HepG2 (cell line): ENCODE results near the gene CBFA2T2. TPM values are rescaled to one million over a fixed set of nuclear protein-coding genes. Genes with fewer than 3 reads are reported as not detected.

ENCODE experiments used
- ATAC-seq: fragments of 200-7000 bp; cut with Tn5 transposase; 3 replicates; pipeline ENCODE4 v1.9.1; 2020; ENCODE audit warnings: mild to moderate bottlenecking, moderate library complexity
- BruUV-seq: library from RNA; stranded (reverse); fragments of 400-500 nt; replicated peaks from 2 replicates; lab custom pipeline; 2021; lab: Mats Ljungman, UMichigan
- CTCF ChIA-PET: fragments of 300-600 bp; formaldehyde crosslinking; extraction: SDS; loops from one replicate; lab custom pipeline; 2021; ENCODE audit warnings: low total read pairs, inconsistent platforms, low intra/inter-chr PET ratio; lab: Yijun Ruan, JAX
- POLR2A ChIA-PET: fragments of 350-600 bp; sonication (Branson Sonifier 250); formaldehyde crosslinking; loops from one replicate; lab custom pipeline; 2020; ENCODE audit warnings: antibody characterized with exemption, inconsistent platforms; lab: Yijun Ruan, JAX
- DNase-seq: peaks from one replicate; pipeline ENCODE4 v3.0.0-alpha.2; 2015; ENCODE audit warnings: low spot score
- FAIRE-seq: peaks from 3 replicates; lab custom pipeline; 2011; peaks lifted over from hg19 to GRCh38; lab: Jason Lieb, UNC
- H2AFZ ChIP-seq: one replicate; pipeline ENCODE4 v1.6.1; 2011; ENCODE audit warnings: low read length, inconsistent platforms
- H3K27ac ChIP-seq: fragments of 300-600 bp; 3 replicates; pipeline ENCODE4 v1.8.0; 2011; ENCODE audit warnings: mixed run types, mild to moderate bottlenecking, mixed read lengths, low read length, inconsistent platforms; ENCODE audit not compliant: insufficient read depth; ENCODE audit errors: extremely low read length
- H3K27me3 ChIP-seq, 2 experiments: fragments of 200-600 bp in 1 of 2; 2 replicates in 1 of 2; 3 replicates in 1 of 2; pipeline versions ENCODE4 v1.6.0 to v1.8.0; 2011; ENCODE audit warnings: low read length in 2 of 2, mild to moderate bottlenecking in 2 of 2, moderate library complexity in 2 of 2, inconsistent platforms in 1 of 2; ENCODE audit not compliant: insufficient read depth in 2 of 2, control insufficient read depth in 1 of 2
- H3K36me3 ChIP-seq, 2 experiments: fragments of 200-600 bp in 1 of 2; replicated peaks in 1 of 2; 2 replicates in 1 of 2; 3 replicates in 1 of 2; pipeline versions ENCODE4 v1.5.1 to v1.8.0; 2011; ENCODE audit warnings: low read length in 2 of 2, inconsistent platforms in 1 of 2; ENCODE audit not compliant: insufficient read depth in 2 of 2, control insufficient read depth in 1 of 2
- H3K4me1 ChIP-seq: 2 replicates; pipeline ENCODE4 v1.5.1; 2012; ENCODE audit warnings: low read length, inconsistent platforms; ENCODE audit not compliant: insufficient read depth
- H3K4me2 ChIP-seq: 2 replicates; pipeline ENCODE4 v1.6.0; 2011; ENCODE audit warnings: low read depth, low read length, inconsistent platforms
- H3K4me3 ChIP-seq, 3 experiments: fragments of 200-600 bp in 1 of 3; sonication (generic), shearing (Covaris generic) in 1 of 3; replicated peaks in 1 of 3; 2 replicates each; pipeline ENCODE4 v1.5.1; 2011 to 2016; ENCODE audit warnings: low read length in 3 of 3, inconsistent platforms in 2 of 3, low read depth in 2 of 3, mild to moderate bottlenecking in 2 of 3, control low read depth in 1 of 3, mixed read lengths in 1 of 3; ENCODE audit not compliant: insufficient read depth in 1 of 3
- H3K79me2 ChIP-seq: one replicate; pipeline ENCODE4 v1.6.1; 2011; ENCODE audit warnings: low read length, inconsistent platforms; ENCODE audit not compliant: insufficient read depth
- H3K9ac ChIP-seq: 2 replicates; pipeline ENCODE4 v1.6.0; 2011; ENCODE audit warnings: mild to moderate bottlenecking, low read depth, low read length, inconsistent platforms; ENCODE audit not compliant: insufficient read depth
- H3K9me3 ChIP-seq: 2 replicates; pipeline ENCODE4 v1.5.1; 2012; ENCODE audit warnings: mild to moderate bottlenecking, low read length
- H4K20me1 ChIP-seq: 2 replicates; pipeline ENCODE4 v1.6.0; 2011; ENCODE audit warnings: inconsistent platforms, mild to moderate bottlenecking, low read length, moderate library complexity; ENCODE audit not compliant: insufficient read depth
- ARID4A ChIP-seq: sonication (generic); formaldehyde crosslinking; IDR thresholded peaks from 2 replicates; pipeline ENCODE4 v1.5.0; 2020; ENCODE audit warnings: mild to moderate bottlenecking, missing genetic modification reagents, borderline replicate concordance
- CCAR2 ChIP-seq: fragments of 200-400 bp; formaldehyde crosslinking; optimal IDR thresholded peaks from 2 replicates; pipeline ENCODE3; 2018; ENCODE audit warnings: low read depth, mild to moderate bottlenecking, low read length, moderate library complexity
- CEBPG ChIP-seq: IDR thresholded peaks from 2 replicates; pipeline ENCODE4 v1.6.1; 2016
- CTCF ChIP-seq: sonication (generic); formaldehyde crosslinking; IDR thresholded peaks from 2 replicates; pipeline ENCODE4 v1.5.0; 2020; ENCODE audit warnings: mild to moderate bottlenecking, missing genetic modification reagents, moderate library complexity
- KDM5A ChIP-seq: fragments of 200-600 bp; sonication (generic); IDR thresholded peaks from 2 replicates; pipeline ENCODE4 v1.7.0; 2018; ENCODE audit warnings: antibody characterized with exemption, mild to moderate bottlenecking, low read length, borderline replicate concordance
- LCORL ChIP-seq, 2 experiments: fragments of 450-650 bp in 1 of 2; sonication (generic) in 1 of 2; formaldehyde crosslinking in 1 of 2; IDR thresholded peaks; 2 replicates each; pipeline versions ENCODE4 v1.5.0 to v1.6.1; 2017 to 2020; ENCODE audit warnings: antibody characterized with exemption in 1 of 2, missing genetic modification reagents in 1 of 2
- MAF1 ChIP-seq: sonication (generic); formaldehyde crosslinking; IDR thresholded peaks from 2 replicates; pipeline ENCODE4 v1.5.0; 2020; ENCODE audit warnings: missing genetic modification reagents, borderline replicate concordance
- MEF2D ChIP-seq: sonication (generic); formaldehyde crosslinking; IDR thresholded peaks from 2 replicates; pipeline ENCODE4 v1.5.1; 2020; ENCODE audit warnings: mild to moderate bottlenecking, missing genetic modification reagents
- MYPOP ChIP-seq: sonication (generic); formaldehyde crosslinking; IDR thresholded peaks from 2 replicates; pipeline ENCODE4 v1.8.1; 2023; ENCODE audit warnings: mild to moderate bottlenecking, moderate library complexity, missing genetic modification reagents
- PHF5A ChIP-seq: IDR thresholded peaks from one replicate; pipeline ENCODE4 v1.6.1; 2018; ENCODE audit warnings: low read depth, missing genetic modification reagents; ENCODE audit not compliant: unreplicated experiment
- SMARCC2 ChIP-seq: fragments of 450-650 bp; IDR thresholded peaks from 2 replicates; pipeline ENCODE4 v1.6.1; 2017; ENCODE audit warnings: antibody characterized with exemption, mild to moderate bottlenecking
- TEAD2 ChIP-seq: sonication (generic); formaldehyde crosslinking; IDR thresholded peaks from 2 replicates; pipeline ENCODE4 v1.9.0; 2021; ENCODE audit warnings: missing genetic modification reagents
- ZNF639 ChIP-seq: conservative IDR thresholded peaks from 2 replicates; pipeline ENCODE4 v1.6.1; 2018; ENCODE audit warnings: missing genetic modification reagents
- WGBS: methylation state at CpG from one replicate; pipeline ENCODE4 v1.1.6; 2017; ENCODE audit warnings: low lambda C conversion rate; 5-methylcytosine and 5-hydroxymethylcytosine counted together
- in situ Hi-C: cut with HindIII; loops from 2 replicates; pipeline ENCODE4 v1.10.0; 2017; ENCODE audit warnings: low pct_unique_long_range_greater_than_20kb; ENCODE audit not compliant: extremely low pct_ligation_motif_present
- intact Hi-C: fragments of 100-400 bp; cut with micrococcal nuclease; formaldehyde crosslinking; loops from one replicate; pipeline ENCODE4 v1.10.0; 2022; ENCODE audit not compliant: unreplicated experiment
- polyA plus RNA-seq, 8 experiments: library from polyadenylated mRNA; depleted of rRNA in 3 of 8; stranded (reverse) in 7 of 8; unstranded in 1 of 8; fragments of >200 nt; fragmentation: Illumina TruSeq in 4 of 8; extraction: Trizol in 4 of 8; gene quantifications; 2 replicates each; pipeline versions ENCODE4 v1.2.1 to v1.2.3, GENCODE V29; 2011 to 2016; ENCODE audit warnings: low read depth in 4 of 8, missing spikeins in 1 of 8, mixed read lengths in 1 of 8; ENCODE audit not compliant: insufficient read depth in 1 of 8
- total RNA-seq, 5 experiments: library from RNA; depleted of rRNA; stranded (reverse); fragments of >200 nt; fragmentation: Illumina TruSeq; extraction: Trizol; gene quantifications; 2 replicates each; pipeline ENCODE4 v1.2.3, GENCODE V29; 2016; ENCODE audit warnings: low read depth in 1 of 5

Gene CBFA2T2
- total and polyA plus RNA-seq, 2 of the 13 experiments (the other 11 are each of a cell fraction or from before 2014, with no cell fraction given): 6.3 to 21.2 TPM

- intact Hi-C loops: loop anchor here (5.0 to 10.0 kb wide), 2 partner anchors 40 to 47 kb away; no protein-coding TSS in a partner anchor
- BruUV-seq: no TSS peak
- Histone ChIP-seq H3K4me2 (peak overlapping the region; percentile 48), H3K4me3 (no peak overlapping the region), H3K4me1 (peaks cover 57% of the 10 kb centered on the region), H3K79me2 (peaks cover 19% of the 10 kb centered on the region), H3K9me3 (no peaks in the 10 kb centered on the region), H3K36me3 (no peaks in the 10 kb centered on the region), H3K9ac (peak overlapping the region; percentile 25; the same call in 1 of the 2 replicates), H2AFZ (no peak overlapping the region), H3K27ac (peak overlapping the region; percentile 15), H4K20me1 (no peaks in the 10 kb centered on the region), H3K27me3 (no peaks in the 10 kb centered on the region)
- POLR2A ChIA-PET: interaction anchor here (0.5 to 1.3 kb wide), 3 partner anchors 45 to 431 kb away, joined by 3 to 7 read pairs (median 3); partner anchors contain the start of gene CBFA2T2
- 56% methylated on average over 5 of the region's 5 CpGs for WGBS
- ATAC-seq (peak; percentile 91), FAIRE-seq (peak; percentile 75), DNase-seq (peak; percentile 93)
- CTCF ChIA-PET: no interaction called here
- in situ Hi-C loops: no loop called here
- peak; percentile 50 for TF ChIP-seq CTCF (CRISPR knock-in tag)
- no peak for TF ChIP-seq MEF2D (CRISPR knock-in tag)
- peak; percentile 80 for TF ChIP-seq CEBPG
- no peak for TF ChIP-seq KDM5A
- no peak for TF ChIP-seq CCAR2
- TF ChIP-seq SMARCC2: no peak
- peak; percentile 11; the same call in 1 of the 2 replicates for TF ChIP-seq ARID4A (CRISPR knock-in tag)
- TF ChIP-seq TEAD2 (CRISPR knock-in tag): no peak
- TF ChIP-seq MYPOP (CRISPR knock-in tag): 0 out of 2 replicates have a peak, but pooled peaks have one; percentile 37
- no peak for TF ChIP-seq MAF1 (CRISPR knock-in tag)
- no peak; the same call in 1 of the 2 replicates for TF ChIP-seq LCORL (IDR thresholded peaks at IDR 0.05)
- peak; percentile 61; the same call in 1 of the 2 replicates for TF ChIP-seq LCORL (CRISPR knock-in tag; IDR thresholded peaks at IDR 0.05)
- peak; percentile 84 for TF ChIP-seq PHF5A (CRISPR knock-in tag)
- no peak for TF ChIP-seq ZNF639 (CRISPR knock-in tag)
These were observed 72.1 kb downstream of the CBFA2T2 start for GRCh38 chr20:33561692-33562601.
